Spleen (tissue), 7 donors: ENCODE results near the gene HEG1.

ENCODE experiments used
- POLR2A ChIP-seq, 3 donors: fragments of 450-650 bp; IDR thresholded peaks; one replicate each; pipeline ENCODE4 v1.5.1; 2017; ENCODE audit warnings: antibody characterized with exemption in 3 of 3, mild to moderate bottlenecking in 1 of 3
- POLR2AphosphoS5 ChIP-seq, 3 donors: sonication (generic); formaldehyde crosslinking; IDR thresholded peaks; one replicate each; pipeline ENCODE4 v1.5.1; 2017; ENCODE audit warnings: antibody characterized with exemption in 3 of 3
- TF ChIP-seq, protein P1 (sequence below), 11 experiments: fragments of 200-600 bp in 7 of 11; fragments of 450-650 bp in 4 of 11; sonication (generic) in 4 of 11; IDR thresholded peaks in 8 of 11; conservative IDR thresholded peaks in 3 of 11; 1 replicate in 7 of 11; 2 replicates in 4 of 11; pipeline versions ENCODE4 v1.4.0 to v1.8.0; 2016 to 2021; ENCODE audit warnings: antibody characterized with exemption in 11 of 11, inconsistent platforms in 4 of 11, mild to moderate bottlenecking in 1 of 11
- donor health status: DM: no; HTN: no; CAD: no; lungs with moderate emphysema.
- donor health status: DM: no; HTN: no; CAD: no.
- donor health status: DM: no; HTN: no; CAD: no.

- TF ChIP-seq POLR2A (IDR thresholded peaks at IDR 0.05), result no peak
- TF ChIP-seq, protein P1, sequence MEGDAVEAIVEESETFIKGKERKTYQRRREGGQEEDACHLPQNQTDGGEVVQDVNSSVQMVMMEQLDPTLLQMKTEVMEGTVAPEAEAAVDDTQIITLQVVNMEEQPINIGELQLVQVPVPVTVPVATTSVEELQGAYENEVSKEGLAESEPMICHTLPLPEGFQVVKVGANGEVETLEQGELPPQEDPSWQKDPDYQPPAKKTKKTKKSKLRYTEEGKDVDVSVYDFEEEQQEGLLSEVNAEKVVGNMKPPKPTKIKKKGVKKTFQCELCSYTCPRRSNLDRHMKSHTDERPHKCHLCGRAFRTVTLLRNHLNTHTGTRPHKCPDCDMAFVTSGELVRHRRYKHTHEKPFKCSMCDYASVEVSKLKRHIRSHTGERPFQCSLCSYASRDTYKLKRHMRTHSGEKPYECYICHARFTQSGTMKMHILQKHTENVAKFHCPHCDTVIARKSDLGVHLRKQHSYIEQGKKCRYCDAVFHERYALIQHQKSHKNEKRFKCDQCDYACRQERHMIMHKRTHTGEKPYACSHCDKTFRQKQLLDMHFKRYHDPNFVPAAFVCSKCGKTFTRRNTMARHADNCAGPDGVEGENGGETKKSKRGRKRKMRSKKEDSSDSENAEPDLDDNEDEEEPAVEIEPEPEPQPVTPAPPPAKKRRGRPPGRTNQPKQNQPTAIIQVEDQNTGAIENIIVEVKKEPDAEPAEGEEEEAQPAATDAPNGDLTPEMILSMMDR (IDR thresholded peaks at IDR 0.05 in 8 of 11, conservative IDR thresholded peaks at IDR 0.05 in 3 of 11), result no peak
- TF ChIP-seq POLR2AphosphoS5 (IDR thresholded peaks at IDR 0.05), result no peak
Measured at GRCh38 chr3:124920718-124921117, 135.1 kb downstream of the HEG1 start.
